Tibial nerve (tissue), 3 donors: ENCODE measurements around the gene PSTPIP1.

Source experiments
- POLR2A ChIP-seq, 2 donors: fragments of 450-650 bp; IDR thresholded peaks; one replicate each; pipeline ENCODE4 v1.6.1; 2017; ENCODE audit warnings: antibody characterized with exemption in 2 of 2, mild to moderate bottlenecking in 2 of 2, moderate library complexity in 2 of 2
- TF ChIP-seq, protein P1 (sequence below), 5 experiments: fragments of 200-600 bp in 3 of 5; fragments of 450-650 bp in 2 of 5; sonication (generic) in 3 of 5; IDR thresholded peaks; one replicate each; pipeline ENCODE4 v1.5.1; 2016 to 2019; ENCODE audit warnings: antibody characterized with exemption in 5 of 5, mild to moderate bottlenecking in 3 of 5, moderate library complexity in 2 of 5

DNA sequence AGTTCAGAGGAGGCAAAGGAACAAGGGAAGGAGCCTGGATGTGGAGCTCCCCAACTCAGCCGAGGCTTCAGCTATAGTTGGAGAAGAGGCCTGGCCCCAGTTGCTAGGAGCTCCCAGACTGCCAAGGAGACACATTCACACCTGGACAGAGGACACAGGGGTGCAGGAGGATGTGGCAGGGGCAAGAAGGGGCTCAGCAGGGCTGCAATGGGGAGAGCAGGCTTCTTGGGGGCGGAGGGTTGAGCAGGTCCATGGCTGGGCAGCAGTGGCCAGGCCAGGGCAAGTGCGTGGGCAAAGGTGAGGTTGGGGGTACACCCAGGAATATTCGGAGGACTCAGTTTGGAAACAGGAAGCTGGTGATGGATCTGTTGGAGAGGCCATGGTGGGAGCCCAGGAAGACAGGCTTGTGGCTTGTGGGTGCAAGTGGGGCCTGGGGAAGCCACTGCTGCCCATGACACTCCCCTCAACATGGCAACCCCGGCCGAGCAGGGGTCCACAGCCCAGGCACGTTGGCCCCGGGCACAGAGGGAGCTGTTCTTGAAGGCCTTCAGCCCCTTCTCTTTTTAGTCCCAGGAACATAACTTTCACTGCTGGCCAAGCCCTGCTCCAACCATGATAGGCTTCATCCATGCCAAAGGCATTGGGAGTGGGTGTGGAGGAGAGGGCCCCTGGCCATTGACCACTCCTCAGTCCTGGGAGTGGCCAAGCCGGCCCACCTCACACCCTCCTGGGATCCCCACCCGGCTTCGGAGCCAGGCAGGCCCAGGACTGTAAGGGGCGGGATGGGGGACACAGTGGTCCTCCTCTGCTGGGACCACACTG is 42.7 kb downstream of the PSTPIP1 start:
- TF ChIP-seq, protein P1, sequence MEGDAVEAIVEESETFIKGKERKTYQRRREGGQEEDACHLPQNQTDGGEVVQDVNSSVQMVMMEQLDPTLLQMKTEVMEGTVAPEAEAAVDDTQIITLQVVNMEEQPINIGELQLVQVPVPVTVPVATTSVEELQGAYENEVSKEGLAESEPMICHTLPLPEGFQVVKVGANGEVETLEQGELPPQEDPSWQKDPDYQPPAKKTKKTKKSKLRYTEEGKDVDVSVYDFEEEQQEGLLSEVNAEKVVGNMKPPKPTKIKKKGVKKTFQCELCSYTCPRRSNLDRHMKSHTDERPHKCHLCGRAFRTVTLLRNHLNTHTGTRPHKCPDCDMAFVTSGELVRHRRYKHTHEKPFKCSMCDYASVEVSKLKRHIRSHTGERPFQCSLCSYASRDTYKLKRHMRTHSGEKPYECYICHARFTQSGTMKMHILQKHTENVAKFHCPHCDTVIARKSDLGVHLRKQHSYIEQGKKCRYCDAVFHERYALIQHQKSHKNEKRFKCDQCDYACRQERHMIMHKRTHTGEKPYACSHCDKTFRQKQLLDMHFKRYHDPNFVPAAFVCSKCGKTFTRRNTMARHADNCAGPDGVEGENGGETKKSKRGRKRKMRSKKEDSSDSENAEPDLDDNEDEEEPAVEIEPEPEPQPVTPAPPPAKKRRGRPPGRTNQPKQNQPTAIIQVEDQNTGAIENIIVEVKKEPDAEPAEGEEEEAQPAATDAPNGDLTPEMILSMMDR (IDR thresholded peaks at IDR 0.05): no peak
- TF ChIP-seq POLR2A (IDR thresholded peaks at IDR 0.05): no peak
